Measurements from ENCODE around the gene GJB1. TPM values are rescaled to one million over a fixed set of nuclear protein-coding genes. Genes with fewer than 3 reads are reported as not detected.

Gene GJB1
- total and polyA plus RNA-seq, 7 donors, result 0.05 TPM; not detected in 5

DNA sequence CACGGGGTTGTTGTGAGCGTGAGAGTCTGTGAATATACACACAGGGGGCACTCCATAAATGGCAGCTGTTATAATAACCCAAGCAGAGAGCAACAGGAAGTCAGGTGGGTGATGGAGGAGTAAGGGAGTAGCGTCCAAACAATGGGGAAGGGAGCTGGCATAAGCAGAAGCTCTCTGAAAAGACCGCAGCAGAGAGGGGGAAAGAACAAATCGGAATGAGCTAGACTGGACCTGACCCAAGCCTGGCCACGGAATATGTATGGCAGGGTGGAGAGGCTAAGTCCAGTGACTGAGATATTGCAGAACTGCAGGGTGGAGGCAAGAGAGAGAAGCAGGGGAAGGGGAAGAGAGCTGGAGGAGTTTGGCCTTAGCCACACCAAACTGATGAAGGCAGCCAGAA is 6.5 kb upstream of the GJB1 start:
- ATAC-seq (no peak), DNase-seq (no peak)
- 18 to 53% (median 31%) methylated on average over 6 of the region's 6 CpGs for WGBS, 3 donors
- intact Hi-C loops (cut with DNase I), result no loop called here
- Histone ChIP-seq H3K4me3 (no peak overlapping the region), H3K27ac (no peak overlapping the region), H3K4me1 (no peaks in the 10 kb centered on the region), H3K27me3 (ENCODE audit: insufficient read depth in 3 of 3, low read length in 2 of 3) (peaks cover 0 to 26% (median 0%) of the 10 kb centered on the region in 3 donors), H3K36me3 (ENCODE audit: insufficient read depth in 1 of 2, low read depth in 1 of 2) (no peaks in the 10 kb centered on the region), H3K9me3 (no peaks in the 10 kb centered on the region)
- TF ChIP-seq, protein P1, sequence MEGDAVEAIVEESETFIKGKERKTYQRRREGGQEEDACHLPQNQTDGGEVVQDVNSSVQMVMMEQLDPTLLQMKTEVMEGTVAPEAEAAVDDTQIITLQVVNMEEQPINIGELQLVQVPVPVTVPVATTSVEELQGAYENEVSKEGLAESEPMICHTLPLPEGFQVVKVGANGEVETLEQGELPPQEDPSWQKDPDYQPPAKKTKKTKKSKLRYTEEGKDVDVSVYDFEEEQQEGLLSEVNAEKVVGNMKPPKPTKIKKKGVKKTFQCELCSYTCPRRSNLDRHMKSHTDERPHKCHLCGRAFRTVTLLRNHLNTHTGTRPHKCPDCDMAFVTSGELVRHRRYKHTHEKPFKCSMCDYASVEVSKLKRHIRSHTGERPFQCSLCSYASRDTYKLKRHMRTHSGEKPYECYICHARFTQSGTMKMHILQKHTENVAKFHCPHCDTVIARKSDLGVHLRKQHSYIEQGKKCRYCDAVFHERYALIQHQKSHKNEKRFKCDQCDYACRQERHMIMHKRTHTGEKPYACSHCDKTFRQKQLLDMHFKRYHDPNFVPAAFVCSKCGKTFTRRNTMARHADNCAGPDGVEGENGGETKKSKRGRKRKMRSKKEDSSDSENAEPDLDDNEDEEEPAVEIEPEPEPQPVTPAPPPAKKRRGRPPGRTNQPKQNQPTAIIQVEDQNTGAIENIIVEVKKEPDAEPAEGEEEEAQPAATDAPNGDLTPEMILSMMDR (IDR thresholded peaks at IDR 0.05), result no peak

DNA sequence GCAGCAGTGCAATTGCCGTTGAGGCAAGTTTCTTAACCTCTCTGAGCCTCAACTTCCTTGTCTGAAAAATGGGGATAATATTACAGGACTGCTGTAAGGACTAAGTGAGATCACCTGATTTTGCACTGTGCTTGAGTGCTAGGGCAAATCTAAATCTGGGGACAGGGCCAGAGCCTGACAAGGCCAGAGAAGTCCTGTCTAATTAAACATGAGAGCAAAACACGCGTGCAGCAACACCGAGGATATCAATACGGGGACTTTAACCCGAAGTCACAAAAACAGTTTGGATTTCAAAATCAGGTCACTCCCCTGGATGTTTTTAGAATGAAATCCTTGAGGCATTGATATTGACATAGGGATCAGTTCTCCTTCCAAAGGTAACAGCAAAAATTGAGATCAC is 5.7 kb upstream of the GJB1 start:
- no peaks in the 10 kb centered on the region for H3K36me3 ChIP-seq (ENCODE audit: insufficient read depth in 1 of 2, low read depth in 1 of 2)
- TF ChIP-seq, protein P1 (IDR thresholded peaks at IDR 0.05), result no peak
- intact Hi-C loops (cut with DNase I), result no loop called here
- no peak overlapping the region for H3K27ac ChIP-seq
- H3K4me3 ChIP-seq, result no peak overlapping the region
- H3K27me3 ChIP-seq (ENCODE audit: insufficient read depth in 3 of 3, low read length in 2 of 3), result peaks cover 0 to 26% (median 0%) of the 10 kb centered on the region in 3 donors
- H3K9me3 ChIP-seq, result no peaks in the 10 kb centered on the region
- ATAC-seq, result no peak
- DNase-seq, result no peak
- H3K4me1 ChIP-seq, result no peaks in the 10 kb centered on the region
- WGBS, 3 donors, result 88 to 89% (median 88%) methylated on average over 6 of the region's 6 CpGs

DNA sequence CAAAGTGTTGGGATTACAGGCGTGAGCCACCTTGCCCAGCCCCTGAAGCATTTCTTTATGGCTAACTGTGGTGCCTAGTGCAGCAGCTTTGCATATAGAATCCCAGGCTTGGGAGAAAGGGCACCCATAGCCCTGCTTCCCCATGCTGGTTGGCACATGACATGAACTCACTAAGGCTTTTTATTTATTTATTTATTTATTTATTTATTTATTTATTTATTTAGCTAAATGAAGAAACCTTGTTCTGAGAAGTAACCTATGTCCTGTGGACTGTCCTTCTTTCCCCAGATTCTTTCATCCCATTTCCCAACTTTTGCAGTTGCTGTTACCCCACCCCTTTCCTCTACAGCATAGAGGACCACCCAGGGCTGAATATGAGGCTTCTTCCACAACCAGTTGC is 1.9 kb upstream of the GJB1 start:
- WGBS, 3 donors, result 81 to 100% (median 88%) methylated on average over 1 of the region's 1 CpG
- no peaks in the 10 kb centered on the region for H3K9me3 ChIP-seq
- peaks cover 0 to 27% (median 0%) of the 10 kb centered on the region in 3 donors for H3K27me3 ChIP-seq (ENCODE audit: insufficient read depth in 3 of 3, low read length in 2 of 3)
- ATAC-seq (no peak), DNase-seq (no peak)
- TF ChIP-seq, protein P1 (IDR thresholded peaks at IDR 0.05), result no peak
- no peaks in the 10 kb centered on the region for H3K4me1 ChIP-seq
- H3K36me3 ChIP-seq (ENCODE audit: insufficient read depth in 1 of 2, low read depth in 1 of 2), result no peaks in the 10 kb centered on the region
- H3K4me3 ChIP-seq, result no peak overlapping the region
- intact Hi-C loops (cut with DNase I), result no loop called here
- no peak overlapping the region for H3K27ac ChIP-seq

DNA sequence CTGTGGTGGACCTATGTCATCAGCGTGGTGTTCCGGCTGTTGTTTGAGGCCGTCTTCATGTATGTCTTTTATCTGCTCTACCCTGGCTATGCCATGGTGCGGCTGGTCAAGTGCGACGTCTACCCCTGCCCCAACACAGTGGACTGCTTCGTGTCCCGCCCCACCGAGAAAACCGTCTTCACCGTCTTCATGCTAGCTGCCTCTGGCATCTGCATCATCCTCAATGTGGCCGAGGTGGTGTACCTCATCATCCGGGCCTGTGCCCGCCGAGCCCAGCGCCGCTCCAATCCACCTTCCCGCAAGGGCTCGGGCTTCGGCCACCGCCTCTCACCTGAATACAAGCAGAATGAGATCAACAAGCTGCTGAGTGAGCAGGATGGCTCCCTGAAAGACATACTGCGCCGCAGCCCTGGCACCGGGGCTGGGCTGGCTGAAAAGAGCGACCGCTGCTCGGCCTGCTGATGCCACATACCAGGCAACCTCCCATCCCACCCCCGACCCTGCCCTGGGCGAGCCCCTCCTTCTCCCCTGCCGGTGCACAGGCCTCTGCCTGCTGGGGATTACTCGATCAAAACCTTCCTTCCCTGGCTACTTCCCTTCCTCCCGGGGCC is 1.2 kb downstream of the GJB1 start:
- DNase-seq, result no peak
- Histone ChIP-seq H3K27ac (no peak overlapping the region), H3K9me3 (no peaks in the 10 kb centered on the region), H3K4me3 (no peak overlapping the region), H3K27me3 (ENCODE audit: insufficient read depth in 3 of 3, low read length in 2 of 3) (peaks cover 0 to 27% (median 0%) of the 10 kb centered on the region in 3 donors), H3K36me3 (ENCODE audit: insufficient read depth in 1 of 2, low read depth in 1 of 2) (no peaks in the 10 kb centered on the region), H3K4me1 (no peaks in the 10 kb centered on the region)
- 76 to 95% (median 79%) methylated on average over 16 to 32 of the region's 32 CpGs for WGBS, 3 donors
- no peak for ATAC-seq
- intact Hi-C loops (cut with DNase I), result no loop called here
- TF ChIP-seq, protein P1 (IDR thresholded peaks at IDR 0.05), result no peak

DNA sequence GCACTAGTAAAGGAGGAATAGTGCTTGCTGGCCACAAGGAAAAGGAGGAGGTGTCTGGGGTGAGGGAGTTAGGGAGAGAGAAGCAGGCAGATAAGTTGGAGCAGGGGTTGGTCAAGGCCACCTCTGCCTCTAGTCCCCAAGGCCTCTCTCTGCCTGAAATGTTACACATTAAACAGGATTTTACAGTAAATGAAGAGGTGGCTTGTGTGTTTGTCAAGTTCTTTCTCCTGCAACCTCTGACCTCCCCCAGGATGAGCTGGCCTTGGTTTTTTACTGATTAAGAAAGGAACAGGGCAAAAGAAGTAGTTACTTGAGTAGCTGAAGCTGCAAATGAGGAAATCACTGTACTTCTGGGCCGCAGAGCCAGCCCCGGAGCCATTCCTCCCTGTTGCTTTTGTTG is 2.0 kb downstream of the GJB1 start:
- TF ChIP-seq, protein P1 (IDR thresholded peaks at IDR 0.05), result no peak
- DNase-seq, result no peak
- peaks cover 0 to 27% (median 0%) of the 10 kb centered on the region in 3 donors for H3K27me3 ChIP-seq (ENCODE audit: insufficient read depth in 3 of 3, low read length in 2 of 3)
- H3K4me1 ChIP-seq, result no peaks in the 10 kb centered on the region
- ATAC-seq, result no peak
- H3K4me3 ChIP-seq, result no peak overlapping the region
- no peaks in the 10 kb centered on the region for H3K36me3 ChIP-seq (ENCODE audit: insufficient read depth in 1 of 2, low read depth in 1 of 2)
- H3K27ac ChIP-seq, result no peak overlapping the region
- 42 to 53% (median 53%) methylated on average over 2 of the region's 2 CpGs for WGBS, 3 donors
- intact Hi-C loops (cut with DNase I), result no loop called here
- H3K9me3 ChIP-seq, result no peaks in the 10 kb centered on the region

Data from psoas muscle (tissue), 8 donors.